ENCODE results near the gene NEDD4L.

Gene NEDD4L

DNA sequence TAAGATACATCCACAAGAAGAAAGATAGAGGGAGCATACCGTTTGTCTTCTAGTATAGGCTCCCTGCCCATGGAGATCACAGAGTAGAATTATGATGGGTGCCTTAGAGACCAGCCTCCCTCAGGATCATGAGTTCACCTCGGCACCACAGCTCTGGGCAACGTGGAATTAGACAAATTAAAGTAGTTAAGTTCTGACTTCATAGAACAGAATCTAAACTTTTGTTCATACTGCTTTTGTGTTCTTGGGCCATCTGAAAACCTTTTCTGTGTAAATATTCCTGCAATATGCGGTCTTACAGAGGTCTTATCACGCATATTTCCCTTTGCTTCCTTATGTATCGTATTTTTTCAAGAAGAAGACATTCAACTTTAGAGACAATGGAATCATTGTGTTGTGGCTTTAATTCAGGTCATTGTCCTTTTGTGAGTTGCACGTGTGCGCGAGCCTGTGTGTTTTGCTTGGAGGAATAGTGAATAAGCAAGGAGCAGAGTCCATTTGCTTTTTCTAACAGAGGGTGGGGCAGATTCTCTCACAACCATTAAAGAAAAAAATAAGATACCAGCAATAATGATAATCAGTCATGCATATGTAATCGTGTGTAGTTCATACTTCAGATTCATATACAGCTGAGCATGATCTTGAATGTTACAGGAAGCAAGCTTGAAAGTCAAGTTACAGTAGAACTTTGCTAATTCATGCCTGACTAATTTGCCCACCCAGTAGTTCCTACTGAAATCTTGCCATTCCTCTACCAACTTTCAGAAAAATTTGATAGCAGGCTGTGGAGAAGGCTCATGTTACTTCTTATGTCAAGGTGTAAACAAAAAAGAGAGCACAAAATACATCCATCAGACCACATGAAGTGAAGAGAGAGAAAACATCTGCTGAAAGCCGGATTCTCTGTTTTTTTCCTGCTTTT is 243.6 kb downstream of the NEDD4L start:
- Histone ChIP-seq H3K4me3 (ENCODE audit: low read depth, low read length) (no peak overlapping the region), H3K79me2 (ENCODE audit: control insufficient read depth, insufficient read depth, low read length, unreplicated experiment) (no peaks in the 10 kb centered on the region), H3K4me1 (ENCODE audit: control insufficient read depth, insufficient read depth, low read length, unreplicated experiment) (peaks cover 42% of the 10 kb centered on the region), H3K27ac (ENCODE audit: low read depth, low read length) (no peak overlapping the region), H3K36me3 (ENCODE audit: insufficient read depth, low read length) (no peaks in the 10 kb centered on the region), H3K27me3 (ENCODE audit: insufficient read depth, low read length) (no peaks in the 10 kb centered on the region), H2AFZ (ENCODE audit: low read length, unreplicated experiment) (no peak overlapping the region)

DNA sequence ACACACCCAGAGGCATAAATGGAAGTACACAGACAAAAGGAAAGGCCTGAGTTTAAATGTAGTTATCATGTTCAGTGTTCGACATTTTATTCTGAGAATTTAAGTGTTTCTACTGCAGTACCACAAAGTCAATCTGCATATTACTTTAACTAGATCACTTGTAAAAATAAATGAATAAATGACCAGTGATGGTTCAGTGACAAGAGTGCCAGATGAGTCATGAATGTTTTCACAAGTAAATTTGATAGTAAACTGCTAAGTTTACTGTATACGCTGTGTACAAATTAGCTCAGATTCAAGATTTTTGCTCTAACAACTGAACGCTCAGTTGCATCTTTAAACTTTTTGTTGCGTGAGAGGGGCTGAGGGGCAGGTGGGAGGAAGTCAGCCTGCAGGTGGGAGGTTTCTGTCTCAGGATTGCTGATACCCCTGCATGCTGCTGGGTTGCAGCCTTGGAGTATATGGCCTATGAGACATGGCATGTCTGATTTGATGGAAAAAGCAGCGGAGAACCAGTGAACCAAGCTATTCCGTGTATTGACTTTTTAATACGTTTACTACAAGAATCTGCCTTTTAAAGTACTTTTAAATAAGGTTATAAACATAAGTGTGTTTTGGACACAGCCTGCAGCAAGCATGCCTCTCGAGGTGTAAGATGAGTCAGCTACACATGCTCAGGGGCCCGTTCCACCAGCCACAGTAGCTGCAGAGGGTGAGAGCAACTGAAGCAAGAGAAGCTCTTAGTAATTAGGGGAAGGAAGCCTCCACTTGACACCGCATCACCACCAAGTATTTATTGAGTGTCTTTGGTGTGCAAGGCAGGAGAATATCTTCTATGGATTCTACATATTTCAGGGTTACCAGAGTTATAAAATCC is 245.1 kb downstream of the NEDD4L start:
- Histone ChIP-seq H2AFZ (ENCODE audit: low read length, unreplicated experiment) (no peak overlapping the region), H3K79me2 (ENCODE audit: control insufficient read depth, insufficient read depth, low read length, unreplicated experiment) (no peaks in the 10 kb centered on the region), H3K27me3 (ENCODE audit: insufficient read depth, low read length) (no peaks in the 10 kb centered on the region), H3K27ac (ENCODE audit: low read depth, low read length) (peak overlapping the region; percentile 32; the same call in 1 of the 2 replicates), H3K4me1 (ENCODE audit: control insufficient read depth, insufficient read depth, low read length, unreplicated experiment) (peaks cover 42% of the 10 kb centered on the region), H3K36me3 (ENCODE audit: insufficient read depth, low read length) (no peaks in the 10 kb centered on the region), H3K4me3 (ENCODE audit: low read depth, low read length) (no peak overlapping the region)

DNA sequence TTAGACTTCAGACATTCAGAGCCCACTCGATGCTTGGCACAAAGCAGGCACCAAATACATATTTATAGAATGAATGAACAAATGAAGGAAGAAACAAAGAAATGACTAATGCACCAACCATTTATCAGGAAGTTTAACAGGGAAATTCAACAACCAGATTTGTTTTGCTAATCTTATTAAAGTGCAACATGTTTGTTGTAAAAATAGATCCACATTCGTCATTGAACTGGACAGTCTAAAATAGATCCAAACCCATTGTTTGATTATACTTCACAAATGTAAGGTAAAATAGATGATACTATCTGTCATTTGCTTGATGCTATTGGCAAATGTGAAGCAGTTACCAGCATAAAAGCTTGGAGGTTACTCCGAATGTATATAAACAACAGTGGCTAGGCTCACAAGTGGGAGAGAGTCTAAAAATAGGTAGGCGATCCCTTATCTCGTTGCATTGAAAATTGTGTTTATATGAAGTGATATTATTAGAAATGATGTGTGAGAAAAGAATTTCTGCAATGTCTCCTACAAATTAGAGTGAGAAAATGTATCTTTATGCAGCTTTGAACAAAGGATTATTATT is 246.2 kb downstream of the NEDD4L start:
- Histone ChIP-seq H3K79me2 (ENCODE audit: control insufficient read depth, insufficient read depth, low read length, unreplicated experiment) (no peaks in the 10 kb centered on the region), H2AFZ (ENCODE audit: low read length, unreplicated experiment) (no peak overlapping the region), H3K36me3 (ENCODE audit: insufficient read depth, low read length) (no peaks in the 10 kb centered on the region), H3K27me3 (ENCODE audit: insufficient read depth, low read length) (no peaks in the 10 kb centered on the region), H3K27ac (ENCODE audit: low read depth, low read length) (peak overlapping the region; percentile 32), H3K4me3 (ENCODE audit: low read depth, low read length) (no peak overlapping the region), H3K4me1 (ENCODE audit: control insufficient read depth, insufficient read depth, low read length, unreplicated experiment) (peaks cover 42% of the 10 kb centered on the region)

DNA sequence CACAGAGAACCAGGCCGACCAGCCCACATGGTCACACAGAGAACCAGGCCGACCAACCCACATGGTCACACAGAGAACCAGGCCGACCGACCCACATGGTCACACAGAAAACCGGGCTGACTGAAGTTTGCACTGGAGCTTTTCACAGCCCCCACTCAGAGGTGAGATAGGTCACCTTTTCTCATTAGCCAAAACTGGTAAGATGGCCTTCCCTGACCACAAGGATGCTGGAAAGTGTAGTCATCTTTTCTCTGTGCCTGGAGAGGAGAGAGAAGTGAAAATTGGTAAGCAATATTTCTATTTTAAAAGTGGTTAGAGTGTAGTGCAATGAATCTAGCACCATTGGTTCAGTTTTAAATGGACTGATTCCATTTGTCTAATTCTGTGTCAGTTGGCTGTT is 247.1 kb downstream of the NEDD4L start:
- Histone ChIP-seq H3K27ac (ENCODE audit: low read depth, low read length) (no peak overlapping the region), H3K4me3 (ENCODE audit: low read depth, low read length) (no peak overlapping the region), H3K36me3 (ENCODE audit: insufficient read depth, low read length) (no peaks in the 10 kb centered on the region), H3K79me2 (ENCODE audit: control insufficient read depth, insufficient read depth, low read length, unreplicated experiment) (no peaks in the 10 kb centered on the region), H3K27me3 (ENCODE audit: insufficient read depth, low read length) (no peaks in the 10 kb centered on the region), H2AFZ (ENCODE audit: low read length, unreplicated experiment) (no peak overlapping the region), H3K4me1 (ENCODE audit: control insufficient read depth, insufficient read depth, low read length, unreplicated experiment) (peaks cover 35% of the 10 kb centered on the region)

DNA sequence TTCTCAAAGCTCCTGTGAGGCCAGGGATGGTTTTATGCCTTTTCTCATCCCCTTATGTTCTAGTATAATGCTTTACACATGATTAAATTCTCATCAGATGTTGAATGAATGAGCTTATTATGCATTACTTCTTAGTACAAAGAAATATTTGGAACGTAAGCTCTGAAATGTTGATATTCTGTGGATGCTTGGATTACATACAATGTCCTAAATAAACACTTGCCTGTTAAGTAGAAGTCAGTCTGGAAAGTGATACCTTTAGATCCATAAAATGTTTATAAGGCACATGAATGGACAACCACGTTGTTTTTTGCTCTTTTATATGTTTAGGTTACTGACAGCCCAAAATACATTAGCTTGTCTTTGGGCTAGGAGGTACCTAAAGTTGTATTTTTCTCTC is 248.6 kb downstream of the NEDD4L start:
- Histone ChIP-seq H2AFZ (ENCODE audit: low read length, unreplicated experiment) (no peak overlapping the region), H3K27me3 (ENCODE audit: insufficient read depth, low read length) (no peaks in the 10 kb centered on the region), H3K79me2 (ENCODE audit: control insufficient read depth, insufficient read depth, low read length, unreplicated experiment) (no peaks in the 10 kb centered on the region), H3K4me1 (ENCODE audit: control insufficient read depth, insufficient read depth, low read length, unreplicated experiment) (peaks cover 35% of the 10 kb centered on the region), H3K4me3 (ENCODE audit: low read depth, low read length) (no peak overlapping the region), H3K27ac (ENCODE audit: low read depth, low read length) (no peak overlapping the region), H3K36me3 (ENCODE audit: insufficient read depth, low read length) (no peaks in the 10 kb centered on the region)

DNA sequence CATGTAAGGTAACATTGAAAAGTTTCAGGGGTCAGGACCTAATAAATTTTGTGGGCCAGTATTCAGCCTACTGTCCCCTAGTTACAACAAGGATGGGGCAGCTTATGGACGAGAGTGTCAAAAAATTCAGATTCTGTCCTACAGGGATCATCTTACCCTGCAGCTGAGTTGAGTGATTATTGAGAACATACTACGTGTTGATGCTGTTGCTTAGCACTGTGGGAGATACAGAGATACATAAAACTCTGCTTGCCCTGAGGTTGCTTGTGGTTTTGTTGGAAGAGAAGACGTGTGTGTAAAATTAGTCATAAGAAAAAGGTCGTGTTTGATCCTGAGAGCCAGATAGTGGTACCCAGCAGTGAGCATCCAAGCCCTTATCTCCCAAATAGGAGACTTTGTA is 253.2 kb downstream of the NEDD4L start:
- no peak overlapping the region for H2AFZ ChIP-seq (ENCODE audit: low read length, unreplicated experiment)
- H3K27ac ChIP-seq (ENCODE audit: low read depth, low read length): no peak overlapping the region
- H3K4me3 ChIP-seq (ENCODE audit: low read depth, low read length): no peak overlapping the region
- H3K4me1 ChIP-seq (ENCODE audit: control insufficient read depth, insufficient read depth, low read length, unreplicated experiment): peaks cover 12% of the 10 kb centered on the region
- H3K27me3 ChIP-seq (ENCODE audit: insufficient read depth, low read length): no peaks in the 10 kb centered on the region
- no peaks in the 10 kb centered on the region for H3K79me2 ChIP-seq (ENCODE audit: control insufficient read depth, insufficient read depth, low read length, unreplicated experiment)
- H3K36me3 ChIP-seq (ENCODE audit: insufficient read depth, low read length): no peaks in the 10 kb centered on the region

DNA sequence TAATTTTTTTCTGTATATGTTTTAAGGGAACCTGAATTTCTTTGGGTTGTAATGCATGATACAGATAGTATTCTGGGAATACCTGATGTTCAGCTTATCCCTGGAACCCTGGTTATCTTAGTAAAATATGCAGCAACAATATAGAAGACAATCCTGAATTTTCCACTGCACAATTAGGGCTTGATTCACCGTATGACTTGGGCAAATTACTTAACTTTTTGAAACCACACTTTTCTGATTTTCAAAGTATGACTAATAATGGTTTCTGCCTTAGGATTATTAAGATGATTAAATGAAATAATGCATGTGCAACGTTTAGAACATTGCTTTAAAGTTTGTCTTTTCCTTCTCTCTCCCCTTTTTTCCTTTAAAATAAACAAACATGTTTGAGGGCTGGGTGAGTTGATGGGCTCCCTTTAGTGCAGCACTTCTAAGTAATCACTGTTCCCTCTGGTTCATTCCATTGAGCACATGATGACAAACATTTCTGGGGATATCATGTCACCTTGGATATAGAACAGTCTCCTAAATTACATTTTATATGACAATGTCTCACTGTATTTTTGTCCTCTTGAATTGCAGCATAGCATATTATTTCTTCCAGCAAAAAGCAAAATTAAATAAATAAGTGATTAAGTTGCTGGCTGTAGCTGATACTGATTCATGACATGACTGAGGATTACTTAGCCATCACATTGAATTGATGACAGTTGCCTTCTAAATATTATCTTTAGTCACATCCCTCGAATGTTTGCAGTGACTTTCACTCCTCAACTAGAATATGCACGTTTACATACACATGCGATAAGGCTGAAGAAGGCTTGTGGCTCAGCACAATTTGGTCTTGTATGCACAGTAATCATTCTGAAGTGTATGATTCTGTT is 254.5 kb downstream of the NEDD4L start:
- H3K27me3 ChIP-seq (ENCODE audit: insufficient read depth, low read length): no peaks in the 10 kb centered on the region
- no peaks in the 10 kb centered on the region for H3K36me3 ChIP-seq (ENCODE audit: insufficient read depth, low read length)
- no peaks in the 10 kb centered on the region for H3K79me2 ChIP-seq (ENCODE audit: control insufficient read depth, insufficient read depth, low read length, unreplicated experiment)
- H2AFZ ChIP-seq (ENCODE audit: low read length, unreplicated experiment): no peak overlapping the region
- H3K27ac ChIP-seq (ENCODE audit: low read depth, low read length): peak overlapping the region; percentile 2; the same call in 1 of the 2 replicates
- no peak overlapping the region for H3K4me3 ChIP-seq (ENCODE audit: low read depth, low read length)
- H3K4me1 ChIP-seq (ENCODE audit: control insufficient read depth, insufficient read depth, low read length, unreplicated experiment): peaks cover 12% of the 10 kb centered on the region

DNA sequence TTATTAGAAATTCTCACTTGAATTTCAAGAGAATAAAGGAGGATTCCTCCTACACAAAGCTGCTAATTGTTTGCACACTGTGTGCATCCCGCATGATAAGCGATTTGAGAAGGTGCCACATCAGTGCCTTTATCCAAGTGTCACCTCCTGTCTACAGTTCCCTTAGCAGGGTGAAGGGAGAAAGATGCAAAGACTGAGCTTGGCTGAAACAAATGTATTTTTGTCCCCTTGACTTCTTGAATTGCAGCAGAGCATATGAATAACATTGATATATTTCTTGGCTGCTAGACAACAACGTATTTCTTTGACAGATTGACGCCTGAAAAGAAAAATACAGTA is 255.1 kb downstream of the NEDD4L start:
- Histone ChIP-seq H3K4me1 (ENCODE audit: control insufficient read depth, insufficient read depth, low read length, unreplicated experiment) (peaks cover 12% of the 10 kb centered on the region), H3K79me2 (ENCODE audit: control insufficient read depth, insufficient read depth, low read length, unreplicated experiment) (no peaks in the 10 kb centered on the region), H2AFZ (ENCODE audit: low read length, unreplicated experiment) (no peak overlapping the region), H3K27me3 (ENCODE audit: insufficient read depth, low read length) (no peaks in the 10 kb centered on the region), H3K4me3 (ENCODE audit: low read depth, low read length) (no peak overlapping the region), H3K36me3 (ENCODE audit: insufficient read depth, low read length) (no peaks in the 10 kb centered on the region), H3K27ac (ENCODE audit: low read depth, low read length) (no peak overlapping the region)

DNA sequence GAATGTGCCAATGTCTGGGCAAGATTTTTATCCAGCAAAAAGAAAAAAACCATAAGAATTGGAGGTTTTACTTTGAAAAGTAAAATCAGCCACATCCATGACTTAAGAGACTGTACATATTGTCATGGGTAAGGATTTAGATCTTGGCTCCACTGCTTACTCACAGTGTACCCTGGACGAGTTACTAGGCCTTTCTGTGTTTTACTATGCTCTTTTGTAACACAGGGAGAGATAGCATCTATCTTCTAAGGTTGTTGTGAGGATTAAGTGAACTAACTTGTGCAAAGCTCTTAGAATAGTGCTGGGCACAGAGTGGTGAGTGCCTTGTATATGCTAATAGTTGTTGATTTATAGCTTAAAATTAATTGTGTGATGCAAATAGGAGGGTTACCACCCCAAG is 255.9 kb downstream of the NEDD4L start:
- H3K27ac ChIP-seq (ENCODE audit: low read depth, low read length): no peak overlapping the region
- no peak overlapping the region for H2AFZ ChIP-seq (ENCODE audit: low read length, unreplicated experiment)
- peaks cover 12% of the 10 kb centered on the region for H3K4me1 ChIP-seq (ENCODE audit: control insufficient read depth, insufficient read depth, low read length, unreplicated experiment)
- H3K36me3 ChIP-seq (ENCODE audit: insufficient read depth, low read length): no peaks in the 10 kb centered on the region
- H3K27me3 ChIP-seq (ENCODE audit: insufficient read depth, low read length): no peaks in the 10 kb centered on the region
- H3K79me2 ChIP-seq (ENCODE audit: control insufficient read depth, insufficient read depth, low read length, unreplicated experiment): no peaks in the 10 kb centered on the region
- no peak overlapping the region for H3K4me3 ChIP-seq (ENCODE audit: low read depth, low read length)

DNA sequence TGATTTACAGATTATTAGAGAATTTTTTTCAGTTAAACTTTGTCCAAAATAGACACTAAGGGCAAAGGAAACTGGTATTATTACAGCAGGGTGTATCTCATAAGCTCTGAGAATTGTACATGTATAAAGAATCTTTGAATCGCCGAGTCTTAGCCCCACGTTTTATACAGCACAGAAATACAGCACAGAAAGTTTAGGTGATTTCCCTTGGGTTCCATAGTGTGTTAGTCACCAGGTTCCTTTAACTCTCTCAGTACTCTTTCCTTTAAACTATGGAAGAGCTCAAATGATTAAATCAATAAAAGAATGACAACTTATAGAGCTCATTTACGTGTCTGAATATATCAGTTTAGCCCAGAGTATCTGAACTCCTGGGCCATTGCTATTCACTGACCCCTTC is 256.8 kb downstream of the NEDD4L start:
- H3K27me3 ChIP-seq (ENCODE audit: insufficient read depth, low read length): no peaks in the 10 kb centered on the region
- peaks cover under 1% of the 10 kb centered on the region; the same call in 1 of the 2 replicates for H3K36me3 ChIP-seq (ENCODE audit: insufficient read depth, low read length)
- H3K27ac ChIP-seq (ENCODE audit: low read depth, low read length): no peak overlapping the region
- H3K4me3 ChIP-seq (ENCODE audit: low read depth, low read length): no peak overlapping the region
- H3K4me1 ChIP-seq (ENCODE audit: control insufficient read depth, insufficient read depth, low read length, unreplicated experiment): peaks cover 12% of the 10 kb centered on the region
- H2AFZ ChIP-seq (ENCODE audit: low read length, unreplicated experiment): no peak overlapping the region
- no peaks in the 10 kb centered on the region for H3K79me2 ChIP-seq (ENCODE audit: control insufficient read depth, insufficient read depth, low read length, unreplicated experiment)
